PC-3 (cell line): ENCODE results near the gene PPP1CC. TPM values are rescaled to one million over a fixed set of nuclear protein-coding genes. Genes with fewer than 3 reads are reported as not detected.

Experiments used
- ATAC-seq: fragments of 200-7000 bp; cut with Tn5 transposase; 2 replicates; pipeline ENCODE4 v1.9.1; 2020; ENCODE audit warnings: mild to moderate bottlenecking, moderate library complexity
- BruUV-seq: library from RNA; stranded (reverse); fragments of 400-500 nt; replicated peaks from 2 replicates; lab custom pipeline; 2021; lab: Mats Ljungman, UMichigan
- CTCF ChIA-PET: fragments of 300-600 bp; sonication (Branson Sonifier 250); formaldehyde crosslinking; loops from one replicate; lab custom pipeline; 2022; ENCODE audit warnings: antibody characterized with exemption; lab: Charles Lee
- POLR2A ChIA-PET: fragments of 300-600 bp; sonication (Branson Sonifier 250); formaldehyde crosslinking; loops from one replicate; lab custom pipeline; 2022; ENCODE audit warnings: antibody characterized with exemption; ENCODE audit not compliant: unreplicated experiment; lab: Charles Lee
- DNase-seq: peaks from one replicate; pipeline ENCODE4 v3.0.0-alpha.2; 2015
- H2AFZ ChIP-seq: fragments of 300-600 bp; sonication (generic); 2 replicates; pipeline ENCODE4 v1.6.0; 2016; ENCODE audit warnings: antibody characterized with exemption, low read length
- H3F3A ChIP-seq: fragments of 300-600 bp; sonication (generic); one replicate; pipeline ENCODE4 v1.6.0; 2017; ENCODE audit warnings: antibody characterized with exemption, low read length, control low read depth, mild to moderate bottlenecking; ENCODE audit not compliant: unreplicated experiment
- H3K27ac ChIP-seq: fragments of 300-600 bp; sonication (generic); 2 replicates; pipeline ENCODE4 v1.5.1; 2016; ENCODE audit warnings: mild to moderate bottlenecking, low read length
- H3K27me3 ChIP-seq: fragments of 300-600 bp; sonication (generic); 2 replicates; pipeline ENCODE4 v1.6.1; 2016; ENCODE audit warnings: low read length, mixed read lengths
- H3K36me3 ChIP-seq: fragments of 300-600 bp; sonication (generic); 2 replicates; pipeline ENCODE4 v1.6.1; 2016; ENCODE audit warnings: low read depth, mixed run types, low read length, mixed read lengths
- H3K4me1 ChIP-seq: fragments of 300-600 bp; sonication (generic); 2 replicates; pipeline ENCODE4 v1.5.1; 2016; ENCODE audit warnings: low read length; ENCODE audit not compliant: insufficient read depth
- H3K4me2 ChIP-seq: fragments of 300-600 bp; sonication (generic); 2 replicates; pipeline ENCODE4 v1.6.0; 2016; ENCODE audit warnings: low read length
- H3K4me3 ChIP-seq: fragments of 300-600 bp; sonication (generic); 2 replicates; pipeline ENCODE4 v1.5.1; 2016; ENCODE audit warnings: mild to moderate bottlenecking, low read length, mixed read lengths
- H3K79me2 ChIP-seq: fragments of 300-600 bp; sonication (generic); 2 replicates; pipeline ENCODE4 v1.6.1; 2017; ENCODE audit warnings: low read length, mixed read lengths
- H3K9ac ChIP-seq: fragments of 300-600 bp; sonication (generic); 2 replicates; pipeline ENCODE4 v1.6.0; 2016; ENCODE audit warnings: mild to moderate bottlenecking, low read length
- H3K9me2 ChIP-seq: fragments of 300-600 bp; sonication (generic); replicated peaks from 2 replicates; pipeline ENCODE4 v1.6.1; 2016; ENCODE audit warnings: mixed run types, low read length, mixed read lengths
- H3K9me3 ChIP-seq: fragments of 300-600 bp; sonication (generic); 2 replicates; pipeline ENCODE4 v1.6.1; 2016; ENCODE audit warnings: low read length, mixed read lengths
- H4K20me1 ChIP-seq: fragments of 300-600 bp; sonication (generic); 2 replicates; pipeline ENCODE4 v1.6.1; 2016; ENCODE audit warnings: low read length, mixed read lengths
- CTCF ChIP-seq: fragments of 300-600 bp; sonication (generic); conservative IDR thresholded peaks from 2 replicates; pipeline ENCODE4 v1.5.1; 2017; ENCODE audit warnings: antibody characterized with exemption, low read depth, mild to moderate bottlenecking, low read length
- EZH2 ChIP-seq: fragments of 300-600 bp; sonication (generic); IDR thresholded peaks from one replicate; pipeline ENCODE4 v1.6.1; 2017; ENCODE audit warnings: antibody characterized with exemption, mild to moderate bottlenecking, low read length; ENCODE audit not compliant: unreplicated experiment
- EZH2phosphoT487 ChIP-seq: fragments of 300-600 bp; sonication (generic); IDR thresholded peaks from 2 replicates; pipeline ENCODE4 v1.6.1; 2018; ENCODE audit warnings: mild to moderate bottlenecking, antibody characterized with exemption, low read length, borderline replicate concordance
- intact Hi-C: fragments of 100-400 bp; cut with micrococcal nuclease; formaldehyde crosslinking; loops from 2 replicates; pipeline ENCODE4 v1.9.0; 2023
- total RNA-seq: library from RNA; depleted of rRNA; stranded (reverse); fragments of >200 nt; gene quantifications from 2 replicates; pipeline ENCODE4 v1.2.3, GENCODE V29; 2014

Gene PPP1CC
- total RNA-seq, 1 experiment from 2014 or later: 204 TPM

GRCh38 chr12:110686294-110686903 is 56.3 kb downstream of the PPP1CC start:
- peaks cover 16% of the 10 kb centered on the region for H3K27me3 ChIP-seq
- no peak overlapping the region for H2AFZ ChIP-seq
- TF ChIP-seq CTCF: no peak
- TF ChIP-seq EZH2: no peak
- TF ChIP-seq EZH2phosphoT487: no peak
- no peaks in the 10 kb centered on the region for H3K9me2 ChIP-seq
- peaks cover 12% of the 10 kb centered on the region; the same call in 1 of the 2 replicates for H3K9me3 ChIP-seq
- no peak overlapping the region for H3K9ac ChIP-seq
- no peak overlapping the region for H3K4me3 ChIP-seq
- H3K27ac ChIP-seq: no peak overlapping the region
- no peaks in the 10 kb centered on the region for H3K79me2 ChIP-seq
- POLR2A ChIA-PET: interaction anchor here (0.6 kb wide), 1 partner anchor 81 kb away, joined by 5 read pairs; no protein-coding TSS in a partner anchor
- H3K4me1 ChIP-seq: no peaks in the 10 kb centered on the region
- H3F3A ChIP-seq: no peaks in the 10 kb centered on the region
- intact Hi-C loops: no loop called here
- H3K36me3 ChIP-seq: no peaks in the 10 kb centered on the region
- no TSS peak for BruUV-seq
- CTCF ChIA-PET: no interaction called here
- H4K20me1 ChIP-seq: no peaks in the 10 kb centered on the region
- no peak for DNase-seq
- ATAC-seq: no peak
- no peak overlapping the region for H3K4me2 ChIP-seq

GRCh38 chr12:110684312-110684836 is 58.3 kb downstream of the PPP1CC start:
- H3F3A ChIP-seq: no peaks in the 10 kb centered on the region
- no peaks in the 10 kb centered on the region for H3K4me1 ChIP-seq
- intact Hi-C loops: no loop called here
- no peak overlapping the region for H3K27ac ChIP-seq
- ATAC-seq (peak; percentile 35; the same call in 1 of the 2 replicates), DNase-seq (peak; percentile 23)
- H4K20me1 ChIP-seq: no peaks in the 10 kb centered on the region
- H3K27me3 ChIP-seq: peaks cover 16% of the 10 kb centered on the region
- no peaks in the 10 kb centered on the region for H3K36me3 ChIP-seq
- no peak overlapping the region for H3K4me3 ChIP-seq
- H2AFZ ChIP-seq: no peak overlapping the region
- H3K79me2 ChIP-seq: no peaks in the 10 kb centered on the region
- H3K9me3 ChIP-seq: peaks cover 12% of the 10 kb centered on the region; the same call in 1 of the 2 replicates
- ChIA-PET POLR2A (no interaction called here), CTCF (no interaction called here)
- no peak for TF ChIP-seq EZH2
- TF ChIP-seq EZH2phosphoT487: no peak
- no peak for TF ChIP-seq CTCF
- no TSS peak for BruUV-seq
- no peak overlapping the region for H3K9ac ChIP-seq
- no peaks in the 10 kb centered on the region for H3K9me2 ChIP-seq
- no peak overlapping the region for H3K4me2 ChIP-seq

GRCh38 chr12:110683888-110684287 is 58.8 kb downstream of the PPP1CC start:
- DNase-seq (no peak), ATAC-seq (no peak)
- CTCF ChIA-PET: no interaction called here
- H3F3A ChIP-seq: no peaks in the 10 kb centered on the region
- no peaks in the 10 kb centered on the region for H4K20me1 ChIP-seq
- H3K4me2 ChIP-seq: no peak overlapping the region
- H3K9me3 ChIP-seq: peaks cover 12% of the 10 kb centered on the region; the same call in 1 of the 2 replicates
- peaks cover 16% of the 10 kb centered on the region for H3K27me3 ChIP-seq
- POLR2A ChIA-PET: no interaction called here
- H3K4me3 ChIP-seq: no peak overlapping the region
- TF ChIP-seq CTCF: no peak
- no peak for TF ChIP-seq EZH2phosphoT487
- no peak for TF ChIP-seq EZH2
- no peaks in the 10 kb centered on the region for H3K9me2 ChIP-seq
- no peaks in the 10 kb centered on the region for H3K36me3 ChIP-seq
- no peak overlapping the region for H3K27ac ChIP-seq
- no TSS peak for BruUV-seq
- H3K79me2 ChIP-seq: no peaks in the 10 kb centered on the region
- intact Hi-C loops: no loop called here
- no peak overlapping the region for H3K9ac ChIP-seq
- H2AFZ ChIP-seq: no peak overlapping the region
- no peaks in the 10 kb centered on the region for H3K4me1 ChIP-seq
